SK-N-SH treated with all-trans-retinoic acid at 6 μM for 48 hours (cell line): ENCODE data around the gene NID1.

ENCODE experiments used
- BACH2 ChIP-seq: fragments of 250-450 bp; sonication (Bioruptor Pico); IDR thresholded peaks from 2 replicates; pipeline ENCODE4 v1.9.0; 2021; ENCODE audit warnings: mild to moderate bottlenecking, borderline replicate concordance
- RARB ChIP-seq: fragments of 250-450 bp; sonication (Bioruptor Pico); IDR thresholded peaks from 2 replicates; pipeline ENCODE4 v1.8.0; 2021; ENCODE audit warnings: mild to moderate bottlenecking, moderate library complexity
- ZC3H10 ChIP-seq: fragments of 250-450 bp; sonication (Bioruptor Pico); IDR thresholded peaks from 2 replicates; pipeline ENCODE4 v1.5.1; 2021; ENCODE audit warnings: mild to moderate bottlenecking, moderate library complexity
- TF ChIP-seq, protein P1 (sequence below): fragments of 250-450 bp; sonication (Bioruptor Pico); IDR thresholded peaks from 2 replicates; pipeline ENCODE4 v1.5.1; 2020; ENCODE audit warnings: low read depth, mild to moderate bottlenecking, moderate library complexity

DNA sequence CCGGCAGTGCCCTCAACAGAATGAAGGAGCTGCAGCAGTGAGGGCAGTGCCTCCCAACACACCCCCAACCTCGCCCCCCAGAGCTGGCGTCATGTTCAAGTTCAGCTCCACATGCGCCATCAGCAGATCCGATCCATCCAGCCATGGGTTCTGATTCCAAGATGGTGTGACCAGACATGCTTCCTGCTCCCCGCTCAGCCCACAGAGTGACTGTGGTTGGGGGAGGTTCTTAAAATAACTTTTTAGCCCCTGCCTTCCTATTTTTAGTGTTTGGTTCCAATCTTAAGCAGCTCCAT lies 47.4 kb upstream of the NID1 start:
- TF ChIP-seq ZC3H10 (no peak), BACH2 (CRISPR knock-in tag) (no peak), RARB (CRISPR knock-in tag) (no peak)
- TF ChIP-seq, protein P1, sequence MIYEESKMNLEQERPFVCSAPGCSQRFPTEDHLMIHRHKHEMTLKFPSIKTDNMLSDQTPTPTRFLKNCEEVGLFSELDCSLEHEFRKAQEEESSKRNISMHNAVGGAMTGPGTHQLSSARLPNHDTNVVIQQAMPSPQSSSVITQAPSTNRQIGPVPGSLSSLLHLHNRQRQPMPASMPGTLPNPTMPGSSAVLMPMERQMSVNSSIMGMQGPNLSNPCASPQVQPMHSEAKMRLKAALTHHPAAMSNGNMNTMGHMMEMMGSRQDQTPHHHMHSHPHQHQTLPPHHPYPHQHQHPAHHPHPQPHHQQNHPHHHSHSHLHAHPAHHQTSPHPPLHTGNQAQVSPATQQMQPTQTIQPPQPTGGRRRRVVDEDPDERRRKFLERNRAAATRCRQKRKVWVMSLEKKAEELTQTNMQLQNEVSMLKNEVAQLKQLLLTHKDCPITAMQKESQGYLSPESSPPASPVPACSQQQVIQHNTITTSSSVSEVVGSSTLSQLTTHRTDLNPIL (CRISPR knock-in tag): no peak
